BE2C (cell line): ENCODE data around the gene TMEM9.

Experiments used
- DNase-seq: peaks from one replicate; pipeline ENCODE4 v3.0.0-alpha.2; 2020
- H3K27me3 ChIP-seq: fragments of 250-450 bp; sonication (Bioruptor Pico); 2 replicates; pipeline ENCODE4 v1.5.1; 2020; ENCODE audit warnings: mild to moderate bottlenecking
- H3K36me3 ChIP-seq: fragments of 250-450 bp; sonication (Bioruptor Pico); 2 replicates; pipeline ENCODE4 v1.5.1; 2020; ENCODE audit warnings: mild to moderate bottlenecking
- H3K4me1 ChIP-seq: fragments of 250-450 bp; sonication (Bioruptor Pico); 2 replicates; pipeline ENCODE4 v1.5.1; 2020
- H3K4me3 ChIP-seq: 2 replicates; pipeline ENCODE4 v1.5.1; 2011; ENCODE audit warnings: low read depth, low read length
- H3K9me3 ChIP-seq: fragments of 250-450 bp; sonication (Bioruptor Pico); 2 replicates; pipeline ENCODE4 v1.5.1; 2020
- CTCF ChIP-seq: IDR thresholded peaks from 2 replicates; pipeline ENCODE4 v1.5.1; 2012; ENCODE audit warnings: mild to moderate bottlenecking, low read depth, low read length

The TMEM9 gene

GRCh38 chr1:201142849-201143725 is 11.2 kb downstream of the TMEM9 start:
- H3K4me1 ChIP-seq, result no peaks in the 10 kb centered on the region; the same call in 1 of the 2 replicates
- DNase-seq, result no peak
- H3K27me3 ChIP-seq, result no peaks in the 10 kb centered on the region
- TF ChIP-seq CTCF, result no peak
- no peaks in the 10 kb centered on the region for H3K9me3 ChIP-seq
- H3K4me3 ChIP-seq, result no peak overlapping the region
- peaks cover 76% of the 10 kb centered on the region for H3K36me3 ChIP-seq

- no peak for TF ChIP-seq CTCF
- Histone ChIP-seq H3K4me3 (no peak overlapping the region), H3K27me3 (no peaks in the 10 kb centered on the region), H3K36me3 (peaks cover 73% of the 10 kb centered on the region), H3K4me1 (no peaks in the 10 kb centered on the region; the same call in 1 of the 2 replicates), H3K9me3 (no peaks in the 10 kb centered on the region)
- no peak for DNase-seq
Observed at GRCh38 chr1:201142011-201142848, 12.0 kb downstream of the TMEM9 start.

- peaks cover 68% of the 10 kb centered on the region for H3K36me3 ChIP-seq
- no peaks in the 10 kb centered on the region for H3K27me3 ChIP-seq
- no peak for TF ChIP-seq CTCF
- no peak overlapping the region for H3K4me3 ChIP-seq
- H3K9me3 ChIP-seq, result no peaks in the 10 kb centered on the region
- DNase-seq, result no peak
- H3K4me1 ChIP-seq, result no peaks in the 10 kb centered on the region; the same call in 1 of the 2 replicates
Observed at GRCh38 chr1:201141418-201141817, 12.9 kb downstream of the TMEM9 start.

GRCh38 chr1:201140941-201141260 is 13.4 kb downstream of the TMEM9 start:
- no peaks in the 10 kb centered on the region; the same call in 1 of the 2 replicates for H3K4me1 ChIP-seq
- no peaks in the 10 kb centered on the region for H3K27me3 ChIP-seq
- H3K9me3 ChIP-seq, result no peaks in the 10 kb centered on the region
- no peak overlapping the region for H3K4me3 ChIP-seq
- TF ChIP-seq CTCF, result no peak
- no peak for DNase-seq
- H3K36me3 ChIP-seq, result peaks cover 63% of the 10 kb centered on the region

GRCh38 chr1:201140235-201140940 is 13.9 kb downstream of the TMEM9 start:
- no peak for DNase-seq
- no peak overlapping the region for H3K4me3 ChIP-seq
- H3K4me1 ChIP-seq, result no peaks in the 10 kb centered on the region; the same call in 1 of the 2 replicates
- no peaks in the 10 kb centered on the region for H3K9me3 ChIP-seq
- no peak for TF ChIP-seq CTCF
- no peaks in the 10 kb centered on the region for H3K27me3 ChIP-seq
- H3K36me3 ChIP-seq, result peaks cover 62% of the 10 kb centered on the region
